ACC112 (cell line): ENCODE measurements around the gene LIF.

Source experiments
- H2AFZ ChIP-seq: fragments of 200-600 bp; sonication (generic); one replicate; pipeline ENCODE4 v1.6.0; 2017; ENCODE audit warnings: antibody characterized with exemption, low read length; ENCODE audit not compliant: unreplicated experiment
- H3K27ac ChIP-seq: fragments of 200-600 bp; sonication (generic); 2 replicates; pipeline ENCODE4 v1.5.1; 2014; ENCODE audit warnings: low read depth, mild to moderate bottlenecking, antibody characterized with exemption, low read length, moderate library complexity
- H3K27me3 ChIP-seq: fragments of 200-600 bp; sonication (generic); 2 replicates; pipeline ENCODE4 v1.6.1; 2014; ENCODE audit warnings: mild to moderate bottlenecking, antibody characterized with exemption, low read length, moderate library complexity, mixed read lengths; ENCODE audit not compliant: insufficient read depth
- H3K36me3 ChIP-seq: fragments of 200-600 bp; sonication (generic); 2 replicates; pipeline ENCODE4 v1.6.1; 2016; ENCODE audit warnings: mild to moderate bottlenecking, antibody characterized with exemption, low read length, moderate library complexity, mixed read lengths; ENCODE audit not compliant: insufficient read depth
- H3K4me1 ChIP-seq: fragments of 200-600 bp; sonication (generic); one replicate; pipeline ENCODE4 v1.6.1; 2016; ENCODE audit warnings: low read length, mixed read lengths; ENCODE audit not compliant: insufficient read depth, unreplicated experiment, control insufficient read depth
- H3K4me3 ChIP-seq: fragments of 200-600 bp; sonication (generic); 2 replicates; pipeline ENCODE4 v1.5.1; 2014; ENCODE audit warnings: mild to moderate bottlenecking, low read depth, low read length
- H3K79me2 ChIP-seq: fragments of 200-600 bp; sonication (generic); one replicate; pipeline ENCODE4 v1.6.0; 2016; ENCODE audit warnings: low read length; ENCODE audit not compliant: control insufficient read depth, unreplicated experiment, insufficient read depth

Gene LIF

DNA sequence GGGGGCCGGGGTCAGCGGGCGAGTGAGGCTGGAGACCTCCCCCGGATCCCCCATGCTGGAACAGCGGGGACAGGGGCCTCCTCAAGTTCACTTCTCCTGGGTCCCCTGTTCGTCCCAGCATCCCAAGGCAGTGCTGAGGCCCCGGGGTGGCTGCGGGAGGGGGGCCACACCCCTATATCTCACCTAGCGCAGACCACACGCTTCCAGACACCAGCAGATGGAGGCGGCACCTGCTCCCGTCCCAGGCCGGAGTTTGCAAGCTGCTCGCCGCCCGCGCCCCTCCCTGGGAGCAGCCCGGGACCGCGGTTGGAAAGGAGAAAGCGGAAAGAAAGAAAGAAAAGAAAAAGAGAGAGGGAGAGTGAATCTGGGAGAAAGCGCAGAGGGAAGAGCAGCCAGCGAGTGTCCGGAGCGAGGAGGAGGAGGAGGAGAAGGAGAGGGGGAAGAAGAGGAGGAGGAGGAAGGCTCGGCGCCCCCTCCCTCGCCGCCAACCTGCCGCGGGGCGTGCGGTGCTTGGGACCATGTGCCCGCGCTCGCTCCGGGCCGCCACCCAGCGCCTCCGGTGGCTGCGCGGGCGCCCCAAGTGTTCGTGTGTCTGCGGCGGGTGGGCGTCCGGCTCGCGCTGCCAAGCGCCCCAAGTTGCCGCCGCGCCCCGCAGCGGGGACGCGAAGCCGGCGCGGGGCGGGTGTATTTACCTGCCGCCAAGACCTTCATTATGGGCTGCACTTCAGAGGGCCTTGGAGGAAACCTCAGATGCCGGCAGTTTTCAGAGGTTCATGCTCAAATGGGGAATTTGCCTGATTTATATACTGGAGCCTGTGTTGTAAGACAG, at the start of gene LIF:
LIF (minus strand) TSS at position 775 of the 829 bp plus-strand sequence; CDS start at position 711, 64 bp downstream.
- Histone ChIP-seq H3K79me2 (peaks cover 28% of the 10 kb centered on the region), H2AFZ (peak within 1 kb of the TSS; percentile 50), H3K4me1 (peaks cover 76% of the 10 kb centered on the region), H3K27ac (peak within 1 kb of the TSS; percentile 89), H3K4me3 (peak within 1 kb of the TSS; percentile 91), H3K27me3 (no peaks in the 10 kb centered on the region), H3K36me3 (no peaks in the 10 kb centered on the region; the same call in 1 of the 2 replicates)

DNA sequence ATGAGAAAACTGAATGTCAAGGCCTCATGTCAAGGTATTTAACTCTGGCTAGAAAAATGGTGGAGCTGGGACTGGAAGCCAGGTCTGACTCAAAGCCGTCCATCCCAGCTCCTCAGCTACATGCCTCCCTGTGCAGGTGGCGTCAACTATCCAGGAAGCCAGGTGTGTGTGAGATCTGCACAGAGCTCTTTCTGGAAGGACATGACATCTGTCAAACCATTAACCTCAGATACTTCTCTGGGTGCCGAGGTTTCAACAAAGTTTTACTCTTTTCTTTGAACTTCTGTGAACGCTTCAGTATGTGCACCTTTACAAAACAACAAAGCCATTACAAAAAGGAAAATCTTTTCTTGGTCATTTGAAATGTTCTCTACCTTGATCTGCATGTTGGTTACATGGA, 49.8 kb upstream of the LIF start:
- Histone ChIP-seq H3K79me2 (no peaks in the 10 kb centered on the region), H2AFZ (no peak overlapping the region), H3K36me3 (no peaks in the 10 kb centered on the region), H3K4me1 (peaks cover 7% of the 10 kb centered on the region), H3K27me3 (no peaks in the 10 kb centered on the region), H3K4me3 (no peak overlapping the region), H3K27ac (no peak overlapping the region)

DNA sequence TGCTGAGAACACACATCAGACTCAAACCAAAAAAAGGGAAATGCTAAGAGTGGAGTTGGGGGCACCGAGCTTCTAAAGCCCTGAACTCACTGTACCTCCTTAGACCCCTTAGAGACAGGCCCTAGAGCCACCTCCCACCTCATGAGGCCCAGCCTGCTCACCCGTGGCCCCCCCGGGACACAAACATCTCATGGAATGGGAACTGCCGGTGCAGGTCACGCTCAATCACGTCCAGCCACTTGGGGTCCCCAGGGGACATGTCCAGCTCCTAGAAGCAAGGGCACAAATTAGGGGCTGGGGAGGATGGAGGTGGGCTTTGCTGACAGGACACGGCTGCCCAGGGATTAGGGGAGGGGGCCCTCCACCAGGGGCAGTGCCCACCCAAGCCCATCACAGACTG, 49.0 kb upstream of the LIF start:
- H3K27ac ChIP-seq, result no peak overlapping the region
- no peak overlapping the region for H3K4me3 ChIP-seq
- no peaks in the 10 kb centered on the region for H3K79me2 ChIP-seq
- no peaks in the 10 kb centered on the region for H3K36me3 ChIP-seq
- H3K27me3 ChIP-seq, result no peaks in the 10 kb centered on the region
- peaks cover 14% of the 10 kb centered on the region for H3K4me1 ChIP-seq
- no peak overlapping the region for H2AFZ ChIP-seq

DNA sequence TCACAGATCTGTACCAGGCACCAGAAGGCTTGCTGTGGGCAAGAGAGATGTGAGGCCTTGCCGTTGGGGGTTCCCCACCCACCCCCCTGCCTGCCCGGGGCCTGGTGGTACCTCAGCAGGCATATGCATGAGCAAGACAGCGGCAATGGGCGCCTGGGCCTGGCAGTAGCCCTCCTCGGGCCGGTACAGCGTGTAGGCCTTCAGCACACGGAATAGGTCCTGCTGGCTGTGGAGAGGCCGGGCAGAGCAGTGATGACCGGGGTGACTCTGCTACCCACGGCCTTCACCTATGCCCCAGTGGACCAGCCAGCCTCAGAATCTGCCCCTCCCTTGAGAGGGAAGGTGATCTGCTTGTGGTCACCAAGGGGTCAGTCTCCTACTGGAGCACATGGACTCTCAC, 48.3 kb upstream of the LIF start:
- peaks cover 22% of the 10 kb centered on the region for H3K4me1 ChIP-seq
- no peaks in the 10 kb centered on the region for H3K36me3 ChIP-seq
- H2AFZ ChIP-seq, result no peak overlapping the region
- H3K79me2 ChIP-seq, result no peaks in the 10 kb centered on the region
- H3K27me3 ChIP-seq, result no peaks in the 10 kb centered on the region
- no peak overlapping the region for H3K4me3 ChIP-seq
- no peak overlapping the region for H3K27ac ChIP-seq

DNA sequence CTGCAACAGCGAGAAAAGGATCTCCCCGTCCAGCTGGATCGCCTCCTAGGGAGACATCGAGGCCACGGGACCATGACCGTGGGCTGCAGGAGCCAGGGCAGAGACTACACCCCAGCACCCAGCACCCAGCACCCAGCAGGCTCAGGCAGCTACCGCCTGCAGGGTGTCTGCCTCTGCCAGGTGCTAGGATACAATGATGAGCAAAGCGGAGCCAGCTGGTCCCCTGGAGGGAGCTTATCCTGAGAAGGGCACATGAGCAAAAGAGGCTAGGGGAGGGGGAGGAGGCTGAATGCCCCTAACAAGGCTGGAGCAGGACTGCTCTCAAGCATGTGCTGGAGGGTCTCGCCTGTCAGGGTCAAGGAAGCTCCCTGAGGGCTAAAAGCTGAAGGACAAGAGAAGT, 47.5 kb upstream of the LIF start:
- Histone ChIP-seq H3K4me1 (peaks cover 23% of the 10 kb centered on the region), H3K27me3 (no peaks in the 10 kb centered on the region), H3K36me3 (no peaks in the 10 kb centered on the region), H3K27ac (no peak overlapping the region), H3K79me2 (no peaks in the 10 kb centered on the region), H3K4me3 (no peak overlapping the region), H2AFZ (no peak overlapping the region)

DNA sequence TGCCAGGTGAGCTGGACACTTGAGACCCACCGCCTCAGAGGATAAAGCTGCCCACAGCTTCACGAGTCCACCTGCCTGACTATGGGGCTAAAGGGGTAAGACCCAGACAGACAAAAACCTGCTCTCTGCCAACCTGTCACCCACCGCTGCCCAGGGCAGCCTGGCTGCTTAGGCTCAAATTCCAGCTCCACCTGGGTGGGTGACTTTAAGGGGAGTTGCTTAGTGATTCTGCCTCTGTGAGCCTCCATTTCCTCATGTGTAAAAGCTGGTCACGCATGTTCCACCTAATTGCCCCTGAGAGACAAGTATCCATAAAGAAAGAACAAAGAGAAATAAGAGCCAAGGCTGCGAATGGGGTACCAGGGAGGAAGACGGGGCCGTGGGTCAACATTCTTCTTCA, 46.5 kb upstream of the LIF start:
- H3K36me3 ChIP-seq, result no peaks in the 10 kb centered on the region
- H3K27ac ChIP-seq, result no peak overlapping the region
- no peak overlapping the region for H3K4me3 ChIP-seq
- H2AFZ ChIP-seq, result no peak overlapping the region
- H3K79me2 ChIP-seq, result no peaks in the 10 kb centered on the region
- H3K27me3 ChIP-seq, result no peaks in the 10 kb centered on the region
- peaks cover 28% of the 10 kb centered on the region for H3K4me1 ChIP-seq

DNA sequence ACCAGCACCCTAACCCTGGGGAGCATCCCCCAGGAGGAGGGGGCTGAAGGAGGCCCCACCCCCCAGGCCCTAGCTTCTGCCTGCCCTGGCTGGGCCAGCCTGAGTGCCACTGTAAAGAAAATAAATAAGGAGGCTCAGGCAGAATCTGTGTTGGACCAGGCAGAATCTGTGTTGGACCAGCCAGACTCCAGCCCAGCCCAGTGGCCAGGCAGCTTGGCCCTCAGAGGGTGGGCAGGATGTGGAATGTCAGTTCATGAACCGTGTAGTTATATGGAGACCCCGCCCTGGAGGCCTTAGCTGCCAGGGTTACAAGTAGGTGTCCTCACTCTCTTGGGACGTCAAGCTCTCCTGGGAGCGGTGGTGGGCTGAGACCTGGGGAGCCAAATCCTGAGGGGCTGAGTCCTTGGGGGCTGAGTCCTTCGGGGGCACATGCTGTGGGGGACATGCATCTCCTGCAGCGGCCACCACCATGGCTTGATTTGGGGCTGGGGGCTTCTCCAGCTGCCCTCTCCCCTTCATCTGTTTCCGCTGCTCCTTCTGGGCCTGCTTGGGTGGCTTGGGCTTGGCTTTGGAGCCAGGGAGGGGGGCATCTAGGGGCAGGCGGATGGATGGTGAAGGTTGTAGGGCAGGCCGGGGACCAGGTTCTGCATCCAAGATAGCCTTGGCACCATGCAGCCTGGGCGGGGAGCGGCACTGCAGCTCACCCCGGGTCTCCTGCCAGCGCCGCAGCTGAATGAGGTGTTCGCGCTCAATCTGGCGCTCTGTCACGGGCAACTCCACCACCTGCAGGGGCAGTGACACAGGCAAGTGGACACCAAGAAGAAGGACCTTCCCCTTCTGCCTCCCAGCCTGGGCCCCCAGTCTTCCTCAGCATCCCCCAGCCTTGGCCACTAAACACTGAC, 45.8 kb upstream of the LIF start:
- Histone ChIP-seq H3K36me3 (no peaks in the 10 kb centered on the region), H3K79me2 (no peaks in the 10 kb centered on the region), H3K4me1 (peaks cover 28% of the 10 kb centered on the region), H3K27ac (no peak overlapping the region), H3K27me3 (no peaks in the 10 kb centered on the region), H3K4me3 (no peak overlapping the region), H2AFZ (no peak overlapping the region)

DNA sequence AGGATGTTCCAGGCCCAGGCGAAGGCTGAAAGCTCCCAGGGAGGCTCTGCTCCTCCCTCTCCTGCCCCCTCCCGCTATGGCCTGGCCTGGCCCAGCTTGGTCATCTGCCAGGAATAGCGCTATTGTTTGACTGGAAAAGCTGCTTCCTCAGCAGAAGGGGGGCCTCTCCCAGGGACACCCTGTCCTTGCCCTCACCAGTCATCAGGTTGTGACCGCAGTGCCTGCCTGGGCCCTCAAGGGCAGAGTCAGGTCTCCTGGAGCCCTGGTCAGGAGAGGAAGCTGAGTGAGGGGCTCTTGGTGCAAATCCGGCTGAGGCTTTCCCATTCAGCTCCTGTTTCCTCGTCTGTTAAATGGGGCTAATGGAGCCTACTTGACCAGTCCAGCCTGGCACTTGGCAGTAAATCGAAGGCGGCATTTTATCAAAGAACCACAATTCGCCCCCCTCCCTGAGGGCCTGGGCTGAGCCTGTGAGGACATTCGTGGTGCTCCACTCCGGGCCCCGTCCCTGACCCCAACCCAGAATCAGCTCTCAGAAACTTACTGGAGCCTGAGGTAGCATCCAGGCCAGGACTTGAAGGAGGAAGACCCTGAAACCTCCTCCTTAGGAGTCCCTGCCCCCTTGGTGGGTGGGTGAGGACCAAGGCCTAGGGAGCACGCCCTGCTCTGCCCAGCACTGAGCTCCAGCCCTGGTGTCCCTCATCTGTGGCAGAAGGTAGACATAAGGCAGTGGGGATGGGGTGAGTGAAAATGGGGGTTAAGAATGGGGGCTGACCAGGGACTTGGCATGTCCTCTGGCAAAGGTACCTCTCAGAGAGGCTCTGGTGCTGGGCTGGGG, 44.7 kb upstream of the LIF start:
- H2AFZ ChIP-seq, result no peak overlapping the region
- H3K27ac ChIP-seq, result peak overlapping the region; percentile 56
- no peak overlapping the region for H3K4me3 ChIP-seq
- no peaks in the 10 kb centered on the region for H3K36me3 ChIP-seq
- no peaks in the 10 kb centered on the region for H3K27me3 ChIP-seq
- H3K4me1 ChIP-seq, result peaks cover 28% of the 10 kb centered on the region
- H3K79me2 ChIP-seq, result no peaks in the 10 kb centered on the region

DNA sequence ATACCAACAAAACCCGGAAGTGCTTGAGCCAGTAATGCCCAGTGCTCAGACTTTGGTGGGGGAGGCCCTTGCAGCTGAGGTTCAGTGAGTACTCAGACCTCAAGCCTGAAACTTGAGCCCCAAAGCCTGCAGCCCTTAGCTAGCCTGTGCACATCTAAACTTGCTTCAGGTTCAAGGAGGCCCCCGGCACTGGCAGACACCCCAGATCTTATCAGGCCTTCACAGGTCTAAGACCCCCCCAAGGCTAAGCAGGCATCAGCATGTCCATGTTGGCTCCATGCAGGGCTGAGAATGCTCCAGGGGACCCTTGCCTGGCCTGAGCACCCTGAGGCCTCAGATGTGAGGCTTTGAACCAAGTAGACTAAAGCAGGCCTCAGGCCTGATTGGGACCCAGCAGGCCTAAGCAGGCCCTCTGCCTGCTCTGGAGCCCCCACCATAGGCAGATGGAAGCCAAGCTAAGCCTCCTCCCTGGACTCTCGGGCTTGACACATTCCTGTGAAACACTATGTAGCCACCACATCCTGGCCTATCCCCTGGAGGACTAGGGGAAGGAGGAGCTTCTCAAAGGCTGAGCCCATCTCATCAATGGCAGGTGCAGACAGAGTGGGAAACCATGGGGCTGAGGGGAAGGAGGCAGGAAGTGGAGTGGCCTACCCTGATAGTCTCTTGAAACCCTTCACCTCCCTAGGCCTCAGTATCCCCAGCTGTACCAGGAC, 43.9 kb upstream of the LIF start:
- Histone ChIP-seq H3K79me2 (no peaks in the 10 kb centered on the region), H3K36me3 (no peaks in the 10 kb centered on the region), H3K27me3 (no peaks in the 10 kb centered on the region), H3K4me1 (peaks cover 28% of the 10 kb centered on the region), H3K27ac (peak overlapping the region; percentile 56), H3K4me3 (peak overlapping the region; percentile 86; the same call in 1 of the 2 replicates), H2AFZ (no peak overlapping the region)

DNA sequence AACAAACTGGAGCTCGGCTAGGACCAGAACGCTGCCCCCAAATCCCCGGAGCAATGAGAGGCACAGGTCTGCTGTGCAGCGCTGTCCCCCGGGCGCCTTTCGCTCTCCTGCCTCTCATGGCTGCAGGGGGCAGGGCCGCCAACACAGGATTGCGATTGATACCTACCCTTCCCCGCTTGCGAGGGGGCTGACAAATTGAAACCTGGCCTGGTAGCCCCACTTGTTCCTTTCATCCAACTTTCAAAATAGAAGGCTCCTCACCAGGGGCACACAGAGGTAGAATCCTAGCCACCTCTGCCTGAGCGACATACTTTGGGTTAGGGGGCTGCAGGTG, 43.4 kb upstream of the LIF start:
- Histone ChIP-seq H3K36me3 (no peaks in the 10 kb centered on the region), H3K4me1 (peaks cover 28% of the 10 kb centered on the region), H3K79me2 (no peaks in the 10 kb centered on the region), H3K27me3 (no peaks in the 10 kb centered on the region), H3K4me3 (peak overlapping the region; percentile 86), H3K27ac (peak overlapping the region; percentile 56; the same call in 1 of the 2 replicates), H2AFZ (no peak overlapping the region)
